HT1080 (cell line): Measurements from ENCODE around the gene PNPLA3. TPM values are rescaled to one million over a fixed set of nuclear protein-coding genes. Genes with fewer than 3 reads are reported as not detected.

Source experiments
- DNase-seq: peaks from one replicate; pipeline ENCODE4 v3.0.0-alpha.2; 2015; ENCODE audit warnings: low read depth
- total RNA-seq: library from RNA; depleted of rRNA; stranded (reverse); fragments of >200 nt; shearing (Covaris generic); gene quantifications from 2 replicates; pipeline ENCODE4 v1.2.3, GENCODE V29; 2014

PNPLA3 gene
- total RNA-seq, 1 experiment from 2014 or later, result 1.7 TPM

- DNase-seq, result no peak
Measured at GRCh38 chr22:43956805-43957463, 33.3 kb downstream of the PNPLA3 start.

- no peak for DNase-seq
Measured at GRCh38 chr22:43957871-43958270, 34.3 kb downstream of the PNPLA3 start.

- DNase-seq, result no peak
Measured at GRCh38 chr22:43964314-43964857, 40.8 kb downstream of the PNPLA3 start.

- DNase-seq, result no peak
Measured at GRCh38 chr22:43967069-43967468, 43.5 kb downstream of the PNPLA3 start.

GRCh38 chr22:43968614-43969013, 45.0 kb downstream of the PNPLA3 start:
- no peak for DNase-seq

GRCh38 chr22:43969021-43969878, 45.6 kb downstream of the PNPLA3 start:
- DNase-seq, result no peak

- DNase-seq, result no peak
Measured at GRCh38 chr22:43969989-43970755, 46.6 kb downstream of the PNPLA3 start.

GRCh38 chr22:43971112-43971511, 47.5 kb downstream of the PNPLA3 start:
- DNase-seq, result no peak

GRCh38 chr22:43972931-43973462, 49.4 kb downstream of the PNPLA3 start:
- no peak for DNase-seq

- no peak for DNase-seq
Measured at GRCh38 chr22:43974028-43974545, 50.5 kb downstream of the PNPLA3 start.

- no peak for DNase-seq
Measured at GRCh38 chr22:43975041-43975440, 51.4 kb downstream of the PNPLA3 start.

GRCh38 chr22:43976861-43977795, 53.5 kb downstream of the PNPLA3 start:
- DNase-seq, result no peak

- DNase-seq, result no peak
Measured at GRCh38 chr22:43978558-43978957, 55.0 kb downstream of the PNPLA3 start.

- DNase-seq, result no peak
Measured at GRCh38 chr22:43980579-43980978, 57.0 kb downstream of the PNPLA3 start.

- DNase-seq, result no peak
Measured at GRCh38 chr22:43980996-43981395, 57.4 kb downstream of the PNPLA3 start.

- no peak for DNase-seq
Measured at GRCh38 chr22:43983808-43984207, 60.2 kb downstream of the PNPLA3 start.

- DNase-seq, result no peak
Measured at GRCh38 chr22:43985532-43985931, 61.9 kb downstream of the PNPLA3 start.

GRCh38 chr22:43988116-43988820, 64.7 kb downstream of the PNPLA3 start:
- no peak for DNase-seq

GRCh38 chr22:43988960-43989359, 65.4 kb downstream of the PNPLA3 start:
- DNase-seq, result no peak
